MM.1S (cell line): ENCODE measurements around the gene ILK.

Experiments used
- DNase-seq: peaks from one replicate; pipeline ENCODE4 v3.0.0-alpha.2; 2015
- H2AFZ ChIP-seq: fragments of 300-600 bp; sonication (generic); 2 replicates; pipeline ENCODE4 v1.6.0; 2016; ENCODE audit warnings: antibody characterized with exemption, low read length
- H3F3A ChIP-seq: fragments of 300-600 bp; sonication (generic); 2 replicates; pipeline ENCODE4 v1.6.1; 2016; ENCODE audit warnings: mild to moderate bottlenecking, antibody characterized with exemption, low read length, moderate library complexity, mixed read lengths; ENCODE audit not compliant: insufficient read depth
- H3K27ac ChIP-seq: fragments of 300-600 bp; sonication (generic); 2 replicates; pipeline ENCODE4 v1.5.1; 2016; ENCODE audit warnings: mild to moderate bottlenecking, low read length
- H3K27me3 ChIP-seq: fragments of 300-600 bp; sonication (generic); replicated peaks from 2 replicates; pipeline ENCODE4 v1.6.0; 2016; ENCODE audit warnings: low read length; ENCODE audit not compliant: insufficient read depth
- H3K36me3 ChIP-seq: fragments of 300-600 bp; sonication (generic); replicated peaks from 2 replicates; pipeline ENCODE4 v1.6.1; 2016; ENCODE audit warnings: mild to moderate bottlenecking, low read length, mixed read lengths; ENCODE audit not compliant: insufficient read depth
- H3K4me1 ChIP-seq: fragments of 300-600 bp; sonication (generic); 2 replicates; pipeline ENCODE4 v1.6.1; 2016; ENCODE audit warnings: low read length, mixed read lengths
- H3K4me2 ChIP-seq: fragments of 300-600 bp; sonication (generic); 2 replicates; pipeline ENCODE4 v1.6.0; 2016; ENCODE audit warnings: low read depth, low read length
- H3K4me3 ChIP-seq: fragments of 300-600 bp; sonication (generic); 2 replicates; pipeline ENCODE4 v1.5.1; 2016; ENCODE audit warnings: low read length, mixed read lengths
- H3K79me2 ChIP-seq: fragments of 300-600 bp; sonication (generic); 2 replicates; pipeline ENCODE4 v1.6.1; 2016; ENCODE audit warnings: mixed run types, low read length, mixed read lengths
- H3K9ac ChIP-seq: fragments of 300-600 bp; sonication (generic); 2 replicates; pipeline ENCODE4 v1.6.1; 2016; ENCODE audit warnings: low read length, mixed read lengths
- H3K9me2 ChIP-seq: fragments of 300-600 bp; sonication (generic); replicated peaks from 2 replicates; pipeline ENCODE4 v1.6.1; 2016; ENCODE audit warnings: mild to moderate bottlenecking, low read length, mixed read lengths; ENCODE audit not compliant: insufficient read depth
- H3K9me3 ChIP-seq: fragments of 300-600 bp; sonication (generic); replicated peaks from 2 replicates; pipeline ENCODE4 v1.6.1; 2016; ENCODE audit warnings: mild to moderate bottlenecking, low read length, mixed read lengths; ENCODE audit not compliant: insufficient read depth
- H4K20me1 ChIP-seq: fragments of 300-600 bp; sonication (generic); 2 replicates; pipeline ENCODE4 v1.6.1; 2016; ENCODE audit warnings: mild to moderate bottlenecking, low read length, moderate library complexity, mixed read lengths; ENCODE audit not compliant: insufficient read depth
- CTCF ChIP-seq: fragments of 300-600 bp; sonication (generic); IDR thresholded peaks from 2 replicates; pipeline ENCODE4 v1.5.1; 2016; ENCODE audit warnings: antibody characterized with exemption, low read length, mixed read lengths
- EZH2 ChIP-seq: fragments of 300-600 bp; sonication (generic); optimal IDR thresholded peaks from 2 replicates; pipeline ENCODE3; 2017; ENCODE audit warnings: low read depth, mild to moderate bottlenecking, antibody characterized with exemption, low read length, mixed read lengths
- EZH2phosphoT487 ChIP-seq: fragments of 300-600 bp; sonication (generic); IDR thresholded peaks from 2 replicates; pipeline ENCODE4 v1.6.1; 2018; ENCODE audit warnings: antibody characterized with exemption, low read length

Gene ILK

GRCh38 chr11:6638429-6638828 is 34.9 kb downstream of the ILK start:
- Histone ChIP-seq H4K20me1 (no peaks in the 10 kb centered on the region), H3K4me3 (no peak overlapping the region), H3K27me3 (no peaks in the 10 kb centered on the region), H3K4me1 (no peaks in the 10 kb centered on the region), H3K9ac (no peak overlapping the region), H3K27ac (no peak overlapping the region), H3F3A (no peaks in the 10 kb centered on the region), H3K9me2 (no peaks in the 10 kb centered on the region), H2AFZ (no peak overlapping the region), H3K36me3 (no peaks in the 10 kb centered on the region), H3K9me3 (no peaks in the 10 kb centered on the region), H3K4me2 (no peak overlapping the region), H3K79me2 (no peaks in the 10 kb centered on the region)
- TF ChIP-seq CTCF = no peak
- no peak for TF ChIP-seq EZH2phosphoT487
- no peak for TF ChIP-seq EZH2
- no peak for DNase-seq

- Histone ChIP-seq H4K20me1 (no peaks in the 10 kb centered on the region), H3F3A (no peaks in the 10 kb centered on the region), H3K9me3 (no peaks in the 10 kb centered on the region), H3K4me1 (no peaks in the 10 kb centered on the region), H3K36me3 (no peaks in the 10 kb centered on the region), H3K9ac (no peak overlapping the region), H3K4me3 (no peak overlapping the region), H3K27me3 (no peaks in the 10 kb centered on the region), H3K4me2 (no peak overlapping the region), H2AFZ (no peak overlapping the region), H3K27ac (no peak overlapping the region), H3K79me2 (no peaks in the 10 kb centered on the region), H3K9me2 (no peaks in the 10 kb centered on the region)
- TF ChIP-seq CTCF = no peak
- TF ChIP-seq EZH2phosphoT487 = no peak
- no peak for TF ChIP-seq EZH2
- DNase-seq = no peak
Observed at GRCh38 chr11:6640036-6640984, 36.7 kb downstream of the ILK start.

- H3K9ac ChIP-seq = no peak overlapping the region
- no peaks in the 10 kb centered on the region for H3F3A ChIP-seq
- H3K4me2 ChIP-seq = no peak overlapping the region
- H4K20me1 ChIP-seq = no peaks in the 10 kb centered on the region
- no peaks in the 10 kb centered on the region for H3K79me2 ChIP-seq
- H3K4me1 ChIP-seq = no peaks in the 10 kb centered on the region
- H3K27me3 ChIP-seq = no peaks in the 10 kb centered on the region
- H3K9me3 ChIP-seq = no peaks in the 10 kb centered on the region
- H3K36me3 ChIP-seq = no peaks in the 10 kb centered on the region
- H3K4me3 ChIP-seq = no peak overlapping the region
- no peak overlapping the region for H3K27ac ChIP-seq
- TF ChIP-seq CTCF (no peak), EZH2phosphoT487 (no peak), EZH2 (no peak)
- no peak for DNase-seq
- no peak overlapping the region for H2AFZ ChIP-seq
- H3K9me2 ChIP-seq = no peaks in the 10 kb centered on the region
Observed at GRCh38 chr11:6640985-6641701, 37.6 kb downstream of the ILK start.
